HepG2 (cell line): ENCODE data around the gene DENND10. TPM values are rescaled to one million over a fixed set of nuclear protein-coding genes. Genes with fewer than 3 reads are reported as not detected.
A peak's percentile ranks its signal among the peaks of the same experiment; 100 is the strongest.

ENCODE experiments used
- BRD4 ChIP-seq: sonication (generic); formaldehyde crosslinking; IDR thresholded peaks from 2 replicates; pipeline ENCODE4 v1.4.0; 2020; ENCODE audit warnings: missing genetic modification reagents
- CC2D1A ChIP-seq: sonication (generic); formaldehyde crosslinking; IDR thresholded peaks from 2 replicates; pipeline ENCODE4 v1.8.1; 2023; ENCODE audit warnings: mild to moderate bottlenecking, missing genetic modification reagents
- ETV5 ChIP-seq: IDR thresholded peaks from 2 replicates; pipeline ENCODE4 v1.6.1; 2018; ENCODE audit warnings: missing biosample characterization, missing genetic modification reagents, inconsistent platforms, borderline replicate concordance
- HMGXB4 ChIP-seq, 2 experiments: sonication (generic) in 1 of 2; formaldehyde crosslinking in 1 of 2; IDR thresholded peaks; 2 replicates each; pipeline versions ENCODE4 v1.4.0 to v1.6.1; 2018 to 2020; ENCODE audit warnings: missing genetic modification reagents in 2 of 2, borderline replicate concordance in 1 of 2, low read depth in 1 of 2, mild to moderate bottlenecking in 1 of 2, missing biosample characterization in 1 of 2
- HNF1A ChIP-seq, 2 experiments: sonication (generic) in 1 of 2; formaldehyde crosslinking in 1 of 2; IDR thresholded peaks; 2 replicates each; pipeline versions ENCODE4 v1.4.0 to v1.6.1; 2016 to 2020; ENCODE audit warnings: borderline replicate concordance in 1 of 2, low read depth in 1 of 2, mild to moderate bottlenecking in 1 of 2, missing genetic modification reagents in 1 of 2
- KLF9 ChIP-seq: IDR thresholded peaks from 2 replicates; pipeline ENCODE4 v1.6.1; 2016; ENCODE audit warnings: low read depth
- KMT2A ChIP-seq: sonication (generic); formaldehyde crosslinking; IDR thresholded peaks from 2 replicates; pipeline ENCODE4 v1.4.0; 2020; ENCODE audit warnings: missing genetic modification reagents
- POLR2A ChIP-seq, 2 experiments: IDR thresholded peaks; 2 replicates each; pipeline ENCODE4 v1.6.1; 2011; ENCODE audit warnings: low read depth in 2 of 2, low read length in 2 of 2, mild to moderate bottlenecking in 1 of 2, moderate library complexity in 1 of 2; ENCODE audit not compliant: insufficient read depth in 1 of 2
- POLR2AphosphoS5 ChIP-seq: IDR thresholded peaks from 2 replicates; pipeline ENCODE4 v1.6.1; 2012; ENCODE audit warnings: low read depth, low read length
- PRMT3 ChIP-seq: sonication (generic); formaldehyde crosslinking; IDR thresholded peaks from 2 replicates; pipeline ENCODE4 v1.8.1; 2022; ENCODE audit warnings: low read depth, mild to moderate bottlenecking, moderate library complexity, missing genetic modification reagents, borderline replicate concordance
- RCOR2 ChIP-seq: IDR thresholded peaks from 2 replicates; pipeline ENCODE4 v1.6.1; 2016; ENCODE audit warnings: missing biosample characterization, missing genetic modification reagents
- RXRA ChIP-seq: sonication (generic); formaldehyde crosslinking; IDR thresholded peaks from 2 replicates; pipeline ENCODE4 v1.5.1; 2020; ENCODE audit warnings: missing genetic modification reagents
- TERF1 ChIP-seq: sonication (generic); formaldehyde crosslinking; IDR thresholded peaks from 2 replicates; pipeline ENCODE4 v1.8.0; 2022; ENCODE audit warnings: mild to moderate bottlenecking, missing genetic modification reagents, moderate library complexity
- ZBTB20 ChIP-seq: sonication (generic); formaldehyde crosslinking; IDR thresholded peaks from 2 replicates; pipeline ENCODE4 v1.8.1; 2023; ENCODE audit warnings: missing genetic modification reagents, low read depth, mild to moderate bottlenecking, borderline replicate concordance
- ZBTB7B ChIP-seq: sonication (generic); formaldehyde crosslinking; IDR thresholded peaks from 2 replicates; pipeline ENCODE4 v1.4.0; 2020; ENCODE audit warnings: missing genetic modification reagents
- ZEB1 ChIP-seq: IDR thresholded peaks from 2 replicates; pipeline ENCODE4 v1.6.1; 2012; ENCODE audit warnings: mild to moderate bottlenecking, low read depth, inconsistent platforms; ENCODE audit not compliant: insufficient replicate concordance
- ZNF337 ChIP-seq: sonication (generic); formaldehyde crosslinking; IDR thresholded peaks from 2 replicates; pipeline ENCODE4 v1.5.1; 2020; ENCODE audit warnings: missing genetic modification reagents, low read depth, mild to moderate bottlenecking, borderline replicate concordance
- ZNF747 ChIP-seq: sonication (generic); formaldehyde crosslinking; IDR thresholded peaks from 2 replicates; pipeline ENCODE4 v1.8.1; 2023; ENCODE audit warnings: missing genetic modification reagents, mild to moderate bottlenecking, borderline replicate concordance
- polyA plus RNA-seq, 8 experiments: library from polyadenylated mRNA; depleted of rRNA in 3 of 8; stranded (reverse) in 7 of 8; unstranded in 1 of 8; fragments of >200 nt; fragmentation: Illumina TruSeq in 4 of 8; extraction: Trizol in 4 of 8; gene quantifications; 2 replicates each; pipeline versions ENCODE4 v1.2.1 to v1.2.3, GENCODE V29; 2011 to 2016; ENCODE audit warnings: low read depth in 4 of 8, missing spikeins in 1 of 8, mixed read lengths in 1 of 8; ENCODE audit not compliant: insufficient read depth in 1 of 8
- total RNA-seq, 5 experiments: library from RNA; depleted of rRNA; stranded (reverse); fragments of >200 nt; fragmentation: Illumina TruSeq; extraction: Trizol; gene quantifications; 2 replicates each; pipeline ENCODE4 v1.2.3, GENCODE V29; 2016; ENCODE audit warnings: low read depth in 1 of 5

DENND10 gene
- total and polyA plus RNA-seq, 2 of the 13 experiments (the other 11 are each of a cell fraction or from before 2014, with no cell fraction given): 43.7 to 78.8 TPM

DNA sequence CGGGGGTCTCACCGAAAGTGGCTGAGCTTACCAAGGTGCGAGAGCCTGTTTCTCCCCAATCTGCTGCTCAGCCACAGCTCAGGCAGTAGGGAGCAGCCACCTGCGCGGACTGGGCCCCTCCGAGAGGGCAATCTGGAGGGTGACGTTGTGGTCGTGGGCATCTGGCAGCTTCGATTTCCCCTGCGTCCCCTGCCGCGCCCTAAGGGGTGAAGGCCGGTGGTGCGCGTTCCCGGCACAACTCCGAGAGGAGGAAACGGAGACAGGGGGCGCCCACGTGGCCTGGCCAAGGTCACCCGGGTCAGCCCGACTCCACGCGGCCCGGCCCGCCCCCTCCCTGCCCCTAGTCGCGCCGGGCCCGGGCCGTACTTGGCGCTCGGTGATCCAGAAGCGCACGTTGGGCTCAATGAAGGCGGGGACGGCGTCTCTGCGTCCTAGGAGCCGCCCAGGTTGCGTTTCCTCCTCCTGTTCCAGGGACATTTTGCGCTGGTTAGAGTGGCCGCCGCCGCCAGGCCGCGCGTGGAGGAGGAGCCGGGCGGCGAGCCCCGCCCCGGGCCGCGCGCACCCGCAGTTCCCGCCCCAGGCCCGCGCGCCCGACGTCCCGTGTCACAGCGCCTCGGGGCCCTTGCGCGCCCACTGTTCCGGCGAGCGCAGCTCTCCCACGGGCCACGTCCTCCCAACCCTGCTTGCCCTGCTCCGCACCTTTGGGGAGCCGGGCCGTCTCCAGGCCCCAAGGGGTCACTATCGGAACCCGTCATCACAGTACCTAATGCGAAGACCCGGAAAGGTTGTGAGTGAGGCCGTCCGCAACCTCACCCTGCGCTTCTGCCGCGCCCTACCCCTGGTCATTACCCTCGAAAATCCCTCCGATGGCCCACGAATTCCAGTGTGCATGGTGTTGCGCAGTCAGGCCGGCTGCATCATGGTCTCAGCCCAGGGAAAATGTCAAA lies 61.5 kb downstream of the DENND10 start, which contains the start of gene SFXN4 (continued):
- TF ChIP-seq TERF1 (CRISPR knock-in tag) (no peak), KMT2A (peak; percentile 85), KLF9 (CRISPR knock-in tag) (0 out of 2 replicates have a peak, but pooled peaks have one; percentile 50), HMGXB4 (CRISPR knock-in tag; IDR thresholded peaks at IDR 0.05; ENCODE audit: borderline replicate concordance in 1 of 2, low read depth in 1 of 2) (peak; percentile 72 to 82; a peak in 2 of 4 replicates), BRD4 (peak; percentile 35), PRMT3 (CRISPR knock-in tag) (peak; percentile 79; the same call in 1 of the 2 replicates), POLR2AphosphoS5 (peak; percentile 79), ZBTB7B (CRISPR knock-in tag) (peak; percentile 63; the same call in 1 of the 2 replicates), ETV5 (CRISPR knock-in tag) (peak; percentile 53; the same call in 1 of the 2 replicates), ZNF747 (CRISPR knock-in tag) (peak; percentile 76; the same call in 1 of the 2 replicates), RCOR2 (CRISPR knock-in tag) (0 out of 2 replicates have a peak, but pooled peaks have one; percentile 13), ZEB1 (no peak), ZNF337 (CRISPR knock-in tag) (no peak), HNF1A (IDR thresholded peaks at IDR 0.05; ENCODE audit: low read depth) (no peak), HNF1A (CRISPR knock-in tag; IDR thresholded peaks at IDR 0.05; ENCODE audit: borderline replicate concordance) (no peak), POLR2A (IDR thresholded peaks at IDR 0.05; ENCODE audit: insufficient read depth in 1 of 2, low read depth in 2 of 2, low read length in 2 of 2) (peak; percentile 60 to 77), CC2D1A (no peak), RXRA (CRISPR knock-in tag) (peak; percentile 80; the same call in 1 of the 2 replicates), ZBTB20 (CRISPR knock-in tag) (peak; percentile 40; the same call in 1 of the 2 replicates)
